GM18858 (cell line): ENCODE data around the gene FREM2.
A peak's percentile ranks its signal among the peaks of the same experiment; 100 is the strongest.

Source experiments
- ATAC-seq: cut with Tn5 transposase; IDR thresholded peaks from one replicate; pipeline ENCODE4 v1.9.1; 2021; ENCODE audit not compliant: unreplicated experiment

FREM2 gene

DNA sequence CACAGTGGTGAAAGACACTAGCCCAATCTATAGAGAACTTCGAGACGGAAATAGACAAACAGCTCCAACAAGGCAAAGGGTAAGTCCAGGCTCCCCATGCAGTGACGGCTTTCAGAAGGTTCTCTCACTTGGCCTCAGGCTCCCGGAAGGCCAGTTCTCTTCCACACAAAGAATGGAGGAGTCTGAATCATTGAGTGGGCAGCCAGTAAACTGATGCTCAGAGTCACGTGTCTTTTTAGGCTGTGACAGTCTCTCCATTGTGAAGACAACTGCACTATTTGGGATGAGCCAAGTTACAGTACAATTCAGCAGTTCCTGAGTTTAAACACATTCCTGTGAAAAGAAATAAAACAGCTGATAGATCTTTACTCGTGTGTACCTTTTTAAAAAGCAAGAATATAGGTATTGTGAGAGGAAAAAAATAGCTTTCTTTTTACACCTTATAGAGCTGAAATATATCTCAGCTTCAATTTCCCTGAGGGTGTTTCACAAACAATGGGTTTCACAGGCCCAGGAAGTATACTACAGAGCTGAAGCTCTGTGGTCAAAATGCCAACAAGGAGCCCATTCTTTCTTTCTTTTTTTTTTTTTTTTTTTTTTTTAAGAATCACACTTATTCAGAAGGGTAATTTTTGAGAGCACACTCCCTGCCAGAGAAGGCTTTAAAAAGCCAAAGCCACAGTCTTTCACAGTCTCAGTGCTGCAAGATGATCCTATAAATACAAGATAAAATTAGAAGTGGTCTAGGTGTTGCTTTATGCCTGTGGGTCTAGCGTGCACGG, 135.1 kb downstream of the FREM2 start:
- no peak for ATAC-seq

DNA sequence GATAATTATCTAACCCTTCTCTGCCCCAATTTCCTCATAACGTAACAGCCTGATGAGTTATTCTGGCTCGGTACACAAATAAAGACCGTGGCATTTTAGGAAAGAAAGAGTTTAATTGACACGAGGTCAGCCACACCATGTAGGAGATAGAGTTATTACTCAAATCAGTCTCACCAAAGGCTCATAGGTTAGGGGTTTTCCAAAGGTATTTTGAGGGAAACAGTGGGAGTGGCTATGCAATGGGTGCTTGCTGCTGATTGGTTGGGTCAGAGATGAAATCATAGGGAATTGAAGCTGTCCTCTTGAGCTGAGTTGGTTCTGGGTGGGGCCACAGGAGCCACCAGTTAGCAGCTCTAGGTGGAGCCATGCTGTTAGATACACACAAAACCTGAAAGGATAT, 137.5 kb downstream of the FREM2 start:
- peak; percentile 30 for ATAC-seq

DNA sequence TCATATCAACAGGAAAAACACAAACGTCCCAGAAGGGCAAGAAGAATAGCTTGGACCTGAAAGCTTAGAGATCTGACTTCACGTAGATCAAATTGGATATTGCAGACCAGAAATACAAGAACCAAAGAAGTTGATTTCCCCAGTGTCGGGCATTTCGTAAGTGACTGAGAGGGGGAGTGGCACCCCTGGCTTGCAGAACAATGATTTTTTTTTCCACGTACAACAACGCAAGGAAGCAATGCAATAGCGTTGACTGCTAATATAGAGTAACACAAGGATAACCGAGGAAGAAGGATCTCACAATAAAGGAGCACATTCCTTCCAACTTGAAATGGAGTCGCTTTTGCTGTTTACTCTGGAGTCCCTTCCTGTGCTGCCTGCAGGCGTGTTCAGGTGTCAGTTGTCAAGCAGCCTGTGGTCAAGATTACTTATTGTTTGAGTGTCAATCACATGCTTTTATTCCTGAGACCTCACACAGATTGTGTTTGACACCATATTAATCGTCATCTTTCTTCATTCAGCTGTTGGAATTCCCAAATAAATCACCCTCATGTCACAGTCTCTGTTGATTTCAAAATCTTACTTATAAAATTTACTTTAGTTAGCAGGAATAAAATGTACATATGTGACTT, 139.4 kb downstream of the FREM2 start:
- ATAC-seq, result no peak

- no peak for ATAC-seq
These were observed 143.7 kb downstream of the FREM2 start for GRCh38 chr13:38830442-38831045.

DNA sequence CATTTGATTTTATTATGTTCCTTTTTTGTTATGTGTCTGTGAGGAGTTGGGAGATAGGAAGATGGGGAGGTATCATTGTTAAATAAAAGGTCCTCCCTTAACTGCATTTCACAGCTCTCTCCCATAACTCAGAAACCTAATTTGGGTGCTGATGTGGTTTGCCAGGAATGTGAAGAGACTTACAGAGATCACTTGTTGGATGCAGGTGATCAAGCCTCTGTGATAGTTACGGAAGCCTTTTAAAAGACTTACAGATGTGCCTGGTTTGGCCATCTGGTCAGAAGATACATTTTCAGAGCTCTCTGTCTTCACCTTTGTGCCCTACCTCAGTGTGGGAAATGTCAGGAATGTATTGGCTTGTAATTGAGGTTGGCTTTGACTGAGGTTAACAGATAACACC, 157.7 kb downstream of the FREM2 start:
- ATAC-seq, result no peak

GRCh38 chr13:38848360-38848759, 161.5 kb downstream of the FREM2 start:
- ATAC-seq, result no peak

DNA sequence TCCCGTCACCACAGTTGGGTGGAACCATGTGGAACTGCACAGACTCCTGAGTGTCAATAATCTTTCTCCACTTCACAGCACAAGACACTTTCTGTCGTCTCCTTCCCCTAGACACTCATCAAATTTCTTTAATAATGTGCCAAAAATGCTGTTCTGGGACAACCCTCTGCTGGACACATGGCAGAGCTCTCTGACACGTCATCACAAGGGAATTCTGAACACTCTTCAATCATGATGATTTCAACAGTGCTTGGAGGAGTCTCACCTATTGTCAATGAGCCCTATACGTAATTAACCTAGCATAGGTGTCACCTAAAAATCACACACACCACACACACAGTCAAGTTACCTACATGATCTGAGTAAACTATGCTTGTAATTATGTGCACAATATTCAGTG, 162.4 kb downstream of the FREM2 start:
- no peak for ATAC-seq

- ATAC-seq, result no peak
These were observed 164.2 kb downstream of the FREM2 start for GRCh38 chr13:38850868-38851626.

DNA sequence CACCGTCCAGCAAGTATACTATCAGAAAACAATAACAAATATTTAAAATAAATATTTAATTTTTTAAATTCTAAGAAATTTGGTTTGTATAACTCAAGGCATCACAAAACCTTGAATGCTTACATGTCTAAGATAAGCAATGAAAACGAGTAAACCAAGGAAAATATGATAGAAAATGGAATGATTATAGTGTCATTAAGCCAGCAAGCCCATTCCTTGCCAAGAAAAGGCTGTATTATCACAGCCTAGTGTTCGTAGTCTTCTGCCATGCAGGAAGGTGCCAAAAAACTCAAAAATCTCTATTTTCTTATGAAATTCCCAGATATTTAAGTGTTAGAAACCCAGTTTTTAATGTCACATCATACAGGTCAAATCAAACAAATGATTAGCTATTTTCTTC, 167.3 kb downstream of the FREM2 start:
- no peak for ATAC-seq

DNA sequence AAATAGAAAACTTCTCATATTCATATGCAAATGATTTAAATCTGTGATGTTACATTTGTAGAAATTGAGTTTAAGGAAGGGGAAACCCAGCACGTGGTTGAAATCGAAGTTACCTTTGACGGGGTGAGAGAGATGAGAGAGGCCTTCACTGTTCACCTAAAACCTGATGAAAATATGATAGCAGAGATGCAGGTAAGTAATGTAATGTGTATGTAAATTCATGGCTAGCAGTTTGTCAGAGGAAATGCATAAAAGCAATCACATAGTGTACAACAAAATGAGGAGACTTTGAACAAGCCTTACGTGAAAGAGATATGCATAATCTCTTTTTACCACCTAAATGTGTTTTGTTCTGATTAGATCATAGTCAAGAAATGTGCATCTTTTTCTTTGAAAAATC, 169.2 kb downstream of the FREM2 start:
- ATAC-seq, result no peak

DNA sequence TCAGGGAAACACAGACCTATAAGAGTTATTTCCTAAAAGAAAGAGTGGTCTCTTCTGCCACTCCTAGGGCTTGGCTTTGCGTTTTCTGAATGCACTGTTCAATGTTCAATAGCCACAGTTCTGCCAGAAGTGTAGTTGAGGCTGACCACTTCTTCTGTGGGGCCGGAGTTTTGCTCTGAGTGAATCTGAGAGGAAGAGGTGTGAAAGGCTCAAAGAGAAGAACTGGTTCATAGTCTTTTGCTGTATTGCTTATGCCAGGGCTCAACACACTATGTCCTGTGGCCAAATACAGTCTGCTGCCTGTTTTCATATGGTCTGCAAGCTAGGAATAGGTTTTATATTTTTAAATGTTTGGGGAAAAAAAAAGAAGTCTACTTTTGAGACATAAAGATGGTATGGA, 175.6 kb downstream of the FREM2 start:
- ATAC-seq, result no peak

- ATAC-seq, result no peak
These were observed 176.7 kb downstream of the FREM2 start for GRCh38 chr13:38863536-38863935.

GRCh38 chr13:38866649-38867048, 179.8 kb downstream of the FREM2 start:
- ATAC-seq, result no peak

- ATAC-seq, result no peak
These were observed 181.5 kb downstream of the FREM2 start for GRCh38 chr13:38868399-38868798.

- no peak for ATAC-seq
These were observed 182.0 kb downstream of the FREM2 start for GRCh38 chr13:38868870-38869269.

- no peak for ATAC-seq
These were observed 184.4 kb downstream of the FREM2 start for GRCh38 chr13:38871275-38871674.

GRCh38 chr13:38872693-38873092, 185.8 kb downstream of the FREM2 start:
- ATAC-seq, result peak; percentile 66

DNA sequence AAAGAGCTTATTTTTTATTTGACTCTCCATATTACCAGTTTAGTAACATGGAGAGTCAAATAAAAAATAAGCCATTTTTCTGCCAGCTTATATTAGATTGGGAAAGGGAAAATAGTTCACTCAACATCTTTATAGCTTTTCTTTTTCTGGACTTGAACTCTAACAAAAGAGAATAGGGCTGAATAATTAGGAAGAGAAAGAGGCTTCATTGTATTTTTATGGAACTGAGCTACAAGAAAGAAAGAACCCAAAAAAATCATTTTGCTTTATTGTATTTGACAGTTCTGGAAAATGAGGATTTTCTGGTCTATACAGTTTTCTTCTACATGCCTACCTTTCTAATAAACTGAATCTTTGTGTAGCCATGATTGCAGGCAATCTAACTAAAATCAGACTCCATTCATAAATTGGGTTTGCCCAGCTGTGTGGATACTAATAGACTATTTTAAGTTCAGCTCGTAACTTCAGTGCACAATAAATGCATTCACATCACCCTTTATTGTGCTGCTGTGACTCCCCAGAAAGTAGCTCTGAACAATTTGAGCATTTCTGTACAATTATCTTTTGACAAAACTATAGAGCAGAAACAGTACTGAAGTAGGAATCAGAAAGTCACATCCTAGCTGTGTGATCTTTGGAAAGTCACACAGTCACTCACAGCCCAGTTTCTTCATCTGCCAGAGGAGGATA, 188.5 kb downstream of the FREM2 start:
- no peak for ATAC-seq

DNA sequence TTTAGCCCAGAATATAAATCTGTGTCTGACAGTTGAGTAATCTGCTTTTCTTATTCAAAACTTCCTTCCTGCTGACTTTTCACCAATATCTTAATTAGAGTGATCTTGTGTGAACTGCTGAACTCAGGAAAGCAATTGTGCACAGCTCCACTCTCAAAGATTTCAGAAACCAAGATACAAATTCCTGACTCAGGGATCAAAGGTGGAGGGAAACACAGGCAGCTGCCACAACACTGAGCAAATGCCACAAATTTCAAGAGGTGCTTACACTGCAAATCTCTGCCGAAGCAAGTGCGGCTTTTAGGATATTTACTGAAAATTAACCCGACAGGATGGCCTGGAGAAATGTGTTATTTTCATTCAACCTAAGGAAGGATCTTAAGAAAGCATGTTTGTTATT, 192.4 kb downstream of the FREM2 start:
- no peak for ATAC-seq

- no peak for ATAC-seq
These were observed 192.9 kb downstream of the FREM2 start for GRCh38 chr13:38879786-38880185.

DNA sequence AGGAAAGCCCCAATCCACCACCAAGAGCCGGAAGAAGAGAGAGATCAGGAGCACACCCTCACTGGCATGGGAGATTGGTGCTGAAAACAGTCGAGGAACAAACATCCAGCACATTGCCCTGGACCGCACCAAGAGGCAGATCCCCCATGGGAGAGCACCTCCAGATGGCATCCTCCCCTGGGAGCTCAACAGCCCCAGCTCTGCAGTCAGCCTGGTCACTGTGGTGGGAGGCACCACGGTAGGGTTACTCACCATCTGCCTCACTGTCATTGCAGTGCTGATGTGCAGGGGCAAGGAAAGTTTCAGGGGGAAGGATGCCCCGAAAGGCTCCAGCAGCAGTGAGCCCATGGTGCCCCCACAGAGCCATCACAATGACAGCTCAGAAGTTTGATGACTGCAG, 193.5 kb downstream of the FREM2 start:
- no peak for ATAC-seq
